Spleen (tissue), 7 donors: ENCODE results near the gene MON2.

Source experiments
- CTCF ChIP-seq, 11 experiments: fragments of 200-600 bp in 7 of 11; fragments of 450-650 bp in 4 of 11; sonication (generic) in 4 of 11; IDR thresholded peaks in 8 of 11; conservative IDR thresholded peaks in 3 of 11; 1 replicate in 7 of 11; 2 replicates in 4 of 11; pipeline versions ENCODE4 v1.4.0 to v1.8.0; 2016 to 2021; ENCODE audit warnings: antibody characterized with exemption in 11 of 11, inconsistent platforms in 4 of 11, mild to moderate bottlenecking in 1 of 11
- POLR2A ChIP-seq, 3 donors: fragments of 450-650 bp; IDR thresholded peaks; one replicate each; pipeline ENCODE4 v1.5.1; 2017; ENCODE audit warnings: antibody characterized with exemption in 3 of 3, mild to moderate bottlenecking in 1 of 3
- donor health status: DM: no; HTN: no; CAD: no; lungs with moderate emphysema.
- donor health status: DM: no; HTN: no; CAD: no.
- donor health status: DM: no; HTN: no; CAD: no.

GRCh38 chr12:62438098-62438692, 28.4 kb upstream of the MON2 start:
- peak in 9 of 11 experiments; percentile 27 to 70 (median 61) for TF ChIP-seq CTCF (IDR thresholded peaks at IDR 0.05 in 8 of 11, conservative IDR thresholded peaks at IDR 0.05 in 3 of 11)
- no peak for TF ChIP-seq POLR2A (IDR thresholded peaks at IDR 0.05)
